Activated CD4-positive, alpha-beta T cell treated with anti-CD3 and anti-CD28 coated beads, Interleukin-2, amount 50 U/mL, for 16 hours (primary cell): Measurements from ENCODE around the gene KRT12.

ENCODE experiments used
- DNase-seq: peaks from one replicate; pipeline ENCODE4 v3.0.0-alpha.2; 2020

Gene KRT12

GRCh38 chr17:40812639-40813038 lies 54.4 kb downstream of the KRT12 start:
- DNase-seq = no peak
